HCT116 (cell line): ENCODE results near the gene PCNX1. TPM values are rescaled to one million over a fixed set of nuclear protein-coding genes. Genes with fewer than 3 reads are reported as not detected.

Experiments
- ATAC-seq: fragments of 200-7000 bp; cut with Tn5 transposase; 2 replicates; pipeline ENCODE4 v1.9.1; 2020; ENCODE audit warnings: mild to moderate bottlenecking, moderate library complexity
- BruUV-seq: library from RNA; stranded (reverse); fragments of 400-500 nt; replicated peaks from 2 replicates; lab custom pipeline; 2021; lab: Mats Ljungman, UMichigan
- CTCF ChIA-PET: fragments of 300-600 bp; sonication (Branson Sonifier 250); formaldehyde crosslinking; loops from one replicate; lab custom pipeline; 2021; ENCODE audit warnings: antibody characterized with exemption; lab: Charles Lee
- POLR2A ChIA-PET: fragments of 300-600, 350-600 bp; sonication (Branson Sonifier 250); formaldehyde crosslinking; loops from one replicate; lab custom pipeline; 2021; ENCODE audit warnings: antibody characterized with exemption; lab: Charles Lee
- RAD21 ChIA-PET, 2 experiments: fragments of 300-600 bp; sonication (Branson Sonifier 250); formaldehyde crosslinking; loops; one replicate each; lab custom pipeline; 2023; ENCODE audit warnings: low total read pairs in 2 of 2; ENCODE audit not compliant: uncharacterized antibody in 2 of 2, unreplicated experiment in 2 of 2, low non-redundant PET in 1 of 2; lab: Charles Lee
- DNase-seq: peaks from one replicate; pipeline ENCODE4 v3.0.0-alpha.2; 2010; ENCODE audit warnings: low read depth, low spot score
- H2AFZ ChIP-seq: fragments of 200-600 bp; shearing (Covaris generic), sonication (generic); 2 replicates; pipeline ENCODE4 v1.6.1; 2017; ENCODE audit warnings: low read depth, mixed run types, mixed read lengths, antibody characterized with exemption, low read length; ENCODE audit not compliant: poor library complexity, severe bottlenecking
- H3K27ac ChIP-seq: 2 replicates; pipeline ENCODE4 v1.5.1; 2012; ENCODE audit warnings: low read depth, low read length
- H3K27me3 ChIP-seq: fragments of 200-600 bp; sonication (generic); 2 replicates; pipeline ENCODE4 v1.6.1; 2016; ENCODE audit warnings: mixed run types, low read length, mixed read lengths; ENCODE audit not compliant: insufficient read depth
- H3K36me3 ChIP-seq, 2 experiments: fragments of 200-500 bp in 1 of 2; fragments of 200-600 bp in 1 of 2; sonication (Bioruptor generic) in 1 of 2; sonication (generic) in 1 of 2; 2 replicates each; pipeline versions ENCODE4 v1.5.1 to v1.6.1; 2014 to 2016; ENCODE audit warnings: low read length in 2 of 2, inconsistent platforms in 1 of 2, mixed read lengths in 1 of 2, mixed run types in 1 of 2; ENCODE audit not compliant: insufficient read depth in 2 of 2, control insufficient read depth in 1 of 2
- H3K4me1 ChIP-seq, 2 experiments: fragments of 200-600 bp in 1 of 2; sonication (generic) in 1 of 2; 2 replicates each; pipeline versions ENCODE4 v1.5.1 to v1.6.1; 2012 to 2017; ENCODE audit warnings: low read length in 2 of 2, inconsistent platforms in 1 of 2, mild to moderate bottlenecking in 1 of 2, mixed read lengths in 1 of 2, mixed run types in 1 of 2, moderate library complexity in 1 of 2; ENCODE audit not compliant: insufficient read depth in 2 of 2, control insufficient read depth in 1 of 2
- H3K4me2 ChIP-seq: fragments of 200-600 bp; sonication (generic); 2 replicates; pipeline ENCODE4 v1.6.1; 2017; ENCODE audit warnings: mixed run types, low read length, mixed read lengths
- H3K4me3 ChIP-seq, 2 experiments: fragments of 200-600 bp in 1 of 2; sonication (generic) in 1 of 2; replicated peaks in 1 of 2; 2 replicates each; pipeline ENCODE4 v1.5.1; 2011 to 2016; ENCODE audit warnings: low read length in 2 of 2, control low read depth in 1 of 2, low read depth in 1 of 2, mild to moderate bottlenecking in 1 of 2, mixed read lengths in 1 of 2, mixed run types in 1 of 2
- H3K79me2 ChIP-seq: fragments of 200-600 bp; sonication (generic); 2 replicates; pipeline ENCODE4 v1.6.1; 2017; ENCODE audit warnings: mild to moderate bottlenecking, mixed run types, low read length, moderate library complexity, mixed read lengths; ENCODE audit not compliant: insufficient read depth
- H3K9ac ChIP-seq: fragments of 200-600 bp; sonication (generic); 2 replicates; pipeline ENCODE4 v1.6.1; 2016; ENCODE audit warnings: low read length, mixed read lengths
- H3K9me2 ChIP-seq: fragments of 200-600 bp; sonication (generic), shearing (Covaris generic); 2 replicates; pipeline ENCODE4 v1.6.1; 2017; ENCODE audit warnings: mixed run types, mild to moderate bottlenecking, moderate library complexity; ENCODE audit not compliant: insufficient read depth
- H3K9me3 ChIP-seq, 2 experiments: fragments of 200-500 bp in 1 of 2; fragments of 200-600 bp in 1 of 2; sonication (Bioruptor generic) in 1 of 2; sonication (generic) in 1 of 2; 2 replicates each; pipeline ENCODE4 v1.6.1; 2014 to 2017; ENCODE audit warnings: low read length in 2 of 2, mixed read lengths in 2 of 2, inconsistent platforms in 1 of 2, low read depth in 1 of 2, mild to moderate bottlenecking in 1 of 2, mixed run types in 1 of 2, moderate library complexity in 1 of 2; ENCODE audit not compliant: control insufficient read depth in 1 of 2, insufficient read depth in 1 of 2
- H4K20me1 ChIP-seq: fragments of 200-600 bp; sonication (generic), shearing (Covaris generic); 2 replicates; pipeline ENCODE4 v1.6.1; 2017; ENCODE audit warnings: mixed run types, mild to moderate bottlenecking, moderate library complexity; ENCODE audit not compliant: insufficient read depth
- CTCF ChIP-seq, 3 experiments: fragments of 200-600 bp in 1 of 3; sonication (generic) in 1 of 3; IDR thresholded peaks in 2 of 3; conservative IDR thresholded peaks in 1 of 3; 2 replicates each; pipeline ENCODE4 v1.5.1; 2012 to 2017; ENCODE audit warnings: low read depth in 2 of 3, low read length in 2 of 3, antibody characterized with exemption in 1 of 3, borderline replicate concordance in 1 of 3, control low read depth in 1 of 3, mild to moderate bottlenecking in 1 of 3, mixed read lengths in 1 of 3, mixed run types in 1 of 3, moderate library complexity in 1 of 3; ENCODE audit not compliant: insufficient read depth in 1 of 3
- EZH2 ChIP-seq: fragments of 200-600 bp; sonication (generic); IDR thresholded peaks from 2 replicates; pipeline ENCODE4 v1.6.1; 2017; ENCODE audit warnings: antibody characterized with exemption, mixed run types
- EZH2phosphoT487 ChIP-seq: fragments of 200-600 bp; IDR thresholded peaks from 2 replicates; pipeline ENCODE4 v1.6.1; 2018; ENCODE audit warnings: antibody characterized with exemption, borderline replicate concordance
- FOSL1 ChIP-seq: IDR thresholded peaks from 2 replicates; pipeline ENCODE4 v1.6.1; 2012; ENCODE audit warnings: low read depth
- JUND ChIP-seq: IDR thresholded peaks from 2 replicates; pipeline ENCODE4 v1.6.1; 2012
- SP1 ChIP-seq: IDR thresholded peaks from 2 replicates; pipeline ENCODE4 v1.6.1; 2012; ENCODE audit warnings: low read depth
- YY1 ChIP-seq: IDR thresholded peaks from 2 replicates; pipeline ENCODE4 v1.6.1; 2011; ENCODE audit warnings: low read length, low read depth, moderate library complexity, mild to moderate bottlenecking; ENCODE audit not compliant: insufficient replicate concordance; ENCODE audit errors: extremely low read depth
- ZNF274 ChIP-seq: fragments of 200-500 bp; sonication (Bioruptor generic); IDR thresholded peaks from 2 replicates; pipeline ENCODE4 v1.6.1; 2014; ENCODE audit warnings: mild to moderate bottlenecking, low read depth, low read length, inconsistent platforms
- intact Hi-C: fragments of 100-400 bp; cut with micrococcal nuclease; formaldehyde crosslinking; loops from 2 replicates; pipeline ENCODE4 v1.10.0; 2022
- total RNA-seq: library from RNA; stranded (reverse); gene quantifications from one replicate; pipeline ENCODE4 v1.2.1, GENCODE V29; 2021; ENCODE audit not compliant: unreplicated experiment
- TF ChIP-seq, protein P1 (sequence below): IDR thresholded peaks from 2 replicates; pipeline ENCODE4 v1.6.1; 2012

PCNX1 gene
- total RNA-seq, 1 experiment from 2014 or later = 52.2 TPM

DNA sequence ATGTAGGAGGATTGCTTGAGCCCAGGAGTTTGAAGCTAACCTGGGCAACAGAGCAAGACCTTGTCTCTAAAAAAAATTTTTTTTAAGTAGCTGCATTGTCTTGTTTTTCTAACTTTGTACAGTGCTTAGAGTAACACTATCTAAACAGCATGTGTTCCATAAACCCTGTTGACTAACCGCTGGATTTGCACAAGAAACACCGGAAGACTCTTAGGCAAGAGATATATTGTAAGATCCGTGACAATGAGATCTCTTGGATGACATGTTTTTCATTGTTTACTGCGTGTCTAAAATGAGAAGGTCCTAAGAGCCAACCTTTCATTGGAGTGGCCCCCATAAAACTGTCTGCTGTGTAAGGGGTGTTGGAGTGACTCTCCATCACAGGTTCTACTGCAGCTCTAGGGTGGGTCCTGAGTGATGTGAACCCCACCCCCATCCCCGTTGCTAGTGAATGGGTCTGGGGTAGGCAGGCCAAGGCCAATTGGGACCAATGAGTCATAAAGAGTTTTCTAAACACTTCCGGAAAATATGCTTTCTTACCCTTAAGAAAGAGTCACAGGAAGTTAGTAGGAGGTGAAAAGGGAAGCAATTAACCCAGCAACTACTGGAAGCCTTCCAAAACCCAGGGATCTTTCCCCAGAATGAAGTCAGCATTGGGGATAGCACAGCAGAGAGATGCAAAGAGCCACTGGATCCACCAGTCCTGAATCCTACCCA lies 24.3 kb upstream of the PCNX1 start:
- H3K79me2 ChIP-seq = no peaks in the 10 kb centered on the region
- H3K4me1 ChIP-seq = peaks cover 0 to 6% of the 10 kb centered on the region in 2 experiments; a peak in 2 of 4 replicates
- H4K20me1 ChIP-seq = no peaks in the 10 kb centered on the region
- ATAC-seq = peak; percentile 9; the same call in 1 of the 2 replicates
- ChIA-PET POLR2A (no interaction called here), RAD21 (no interaction called here)
- H3K4me3 ChIP-seq = no peak overlapping the region
- no peak overlapping the region for H3K27ac ChIP-seq
- H2AFZ ChIP-seq = no peak overlapping the region
- no peaks in the 10 kb centered on the region for H3K36me3 ChIP-seq
- H3K27me3 ChIP-seq = no peaks in the 10 kb centered on the region
- TF ChIP-seq CTCF (IDR thresholded peaks at IDR 0.05 in 2 of 3, conservative IDR thresholded peaks at IDR 0.05 in 1 of 3; ENCODE audit: borderline replicate concordance in 1 of 3, insufficient read depth in 1 of 3, low read depth in 2 of 3, low read length in 2 of 3) = no peak
- no peak for TF ChIP-seq YY1
- TF ChIP-seq SP1 = 0 out of 2 replicates have a peak, but pooled peaks have one; percentile 12
- TF ChIP-seq ZNF274 = no peak
- TF ChIP-seq EZH2 = no peak
- TF ChIP-seq, protein P1, sequence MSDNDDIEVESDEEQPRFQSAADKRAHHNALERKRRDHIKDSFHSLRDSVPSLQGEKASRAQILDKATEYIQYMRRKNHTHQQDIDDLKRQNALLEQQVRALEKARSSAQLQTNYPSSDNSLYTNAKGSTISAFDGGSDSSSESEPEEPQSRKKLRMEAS = no peak
- TF ChIP-seq EZH2phosphoT487 = no peak
- no peak for TF ChIP-seq JUND
- TF ChIP-seq FOSL1 = peak; percentile 8; the same call in 1 of the 2 replicates
- TF ChIP-seq, all 23 proteins: peak for 2
- H3K4me2 ChIP-seq = peak overlapping the region; percentile 5; the same call in 1 of the 2 replicates
- no peaks in the 10 kb centered on the region for H3K9me2 ChIP-seq
- DNase-seq = no peak
- BruUV-seq = no TSS peak
- CTCF ChIA-PET = no interaction called here
- no peaks in the 10 kb centered on the region for H3K9me3 ChIP-seq
- intact Hi-C loops = no loop called here
- no peak overlapping the region for H3K9ac ChIP-seq
